Left ventricle myocardium superior (tissue), 1 donor: Measurements from ENCODE around the gene MACF1. TPM values are rescaled to one million over a fixed set of nuclear protein-coding genes. Genes with fewer than 3 reads are reported as not detected.

ENCODE experiments used
- ATAC-seq: fragments of 200-7000 bp; cut with Tn5 transposase; one replicate; pipeline ENCODE4 v1.9.1; 2020; ENCODE audit warnings: mild to moderate bottlenecking, moderate library complexity
- DNase-seq: peaks from one replicate; pipeline ENCODE4 v3.0.0-alpha.2; 2020
- intact Hi-C: fragments of 100-400 bp; cut with micrococcal nuclease; formaldehyde crosslinking; loops from one replicate; pipeline ENCODE4 v1.11.0; 2022
- total RNA-seq: library from RNA; stranded (reverse); fragmentation: NEBNext Ultra II Directional; extraction: Animal tissue kit (Norgen Biotek cat#: 25700); gene quantifications from one replicate; pipeline ENCODE4 v1.2.1, GENCODE V29; 2021
- donor health status: DM: no; HTN: yes; CAD: no; lungs with severe emphysema.

MACF1 gene
- total RNA-seq, 1 donor from 2014 or later = 239 TPM

- no peak for DNase-seq
- ATAC-seq = no peak
These were observed 167.6 kb downstream of the MACF1 start for GRCh38 chr1:39372105-39372504.

GRCh38 chr1:39376656-39377055, 172.2 kb downstream of the MACF1 start:
- ATAC-seq (no peak), DNase-seq (no peak)
- intact Hi-C loops = no loop called here

More at GRCh38 chr1:39372105-39372504, 167.6 kb downstream of the MACF1 start:
- intact Hi-C loops = no loop called here

- DNase-seq (no peak), ATAC-seq (peak; percentile 18)
- intact Hi-C loops = no loop called here
These were observed 173.9 kb downstream of the MACF1 start for GRCh38 chr1:39378377-39378776.

GRCh38 chr1:39379187-39379586, 174.7 kb downstream of the MACF1 start:
- no peak for DNase-seq
- intact Hi-C loops = no loop called here
- no peak for ATAC-seq

GRCh38 chr1:39380036-39380435, 175.5 kb downstream of the MACF1 start:
- ATAC-seq = no peak
- no peak for DNase-seq
- intact Hi-C loops = no loop called here

GRCh38 chr1:39381839-39382238, 177.3 kb downstream of the MACF1 start:
- peak; percentile 20 for ATAC-seq
- intact Hi-C loops = no loop called here

GRCh38 chr1:39384305-39384704, 179.8 kb downstream of the MACF1 start:
- ATAC-seq = no peak
- intact Hi-C loops = no loop called here
- DNase-seq = no peak

More at GRCh38 chr1:39381839-39382238, 177.3 kb downstream of the MACF1 start:
- DNase-seq = peak; percentile 58

GRCh38 chr1:39385067-39385988, 180.8 kb downstream of the MACF1 start:
- ATAC-seq (peak; percentile 78), DNase-seq (no peak)
- intact Hi-C loops = no loop called here

- intact Hi-C loops = no loop called here
- ATAC-seq (no peak), DNase-seq (no peak)
These were observed 182.5 kb downstream of the MACF1 start for GRCh38 chr1:39386997-39387396.

GRCh38 chr1:39387452-39387851, 183.0 kb downstream of the MACF1 start:
- intact Hi-C loops = no loop called here
- DNase-seq = no peak
- ATAC-seq = no peak

GRCh38 chr1:39391691-39392679, 187.5 kb downstream of the MACF1 start:
- intact Hi-C loops = no loop called here
- DNase-seq (peak; percentile 57), ATAC-seq (peak; percentile 85)

- ATAC-seq = no peak
- intact Hi-C loops = no loop called here
These were observed 188.5 kb downstream of the MACF1 start for GRCh38 chr1:39392851-39393573.

GRCh38 chr1:39393645-39394044, 189.2 kb downstream of the MACF1 start:
- DNase-seq = no peak
- intact Hi-C loops = no loop called here
- ATAC-seq = no peak

More at GRCh38 chr1:39392851-39393573, 188.5 kb downstream of the MACF1 start:
- no peak for DNase-seq

- intact Hi-C loops = no loop called here
- ATAC-seq = no peak
These were observed 189.6 kb downstream of the MACF1 start for GRCh38 chr1:39394059-39394458.

GRCh38 chr1:39394598-39394997, 190.1 kb downstream of the MACF1 start:
- intact Hi-C loops = no loop called here
- ATAC-seq = peak; percentile 49
- DNase-seq = no peak

More at GRCh38 chr1:39394059-39394458, 189.6 kb downstream of the MACF1 start:
- DNase-seq = no peak

- DNase-seq (no peak), ATAC-seq (peak; percentile 59)
- intact Hi-C loops = no loop called here
These were observed 190.9 kb downstream of the MACF1 start for GRCh38 chr1:39395357-39395831.

GRCh38 chr1:39396671-39397070, 192.2 kb downstream of the MACF1 start:
- intact Hi-C loops = no loop called here
- no peak for ATAC-seq
- no peak for DNase-seq

GRCh38 chr1:39397487-39397886, 193.0 kb downstream of the MACF1 start:
- ATAC-seq (no peak), DNase-seq (no peak)
- intact Hi-C loops = no loop called here
